ES-I3 (cell line): Measurements from ENCODE around the gene FABP1.

Experiments used
- H3K36me3 ChIP-seq: 2 replicates; pipeline ENCODE4 v1.6.1; 2013; ENCODE audit warnings: mild to moderate bottlenecking, low read length, control low read depth, moderate library complexity; ENCODE audit not compliant: insufficient read depth
- H3K4me1 ChIP-seq: 2 replicates; pipeline ENCODE4 v1.6.1; 2013; ENCODE audit warnings: mild to moderate bottlenecking, control low read depth, low read length; ENCODE audit not compliant: insufficient read depth
- H3K9ac ChIP-seq: 2 replicates; pipeline ENCODE4 v1.6.1; 2013; ENCODE audit warnings: low read depth, mild to moderate bottlenecking, low read length, moderate library complexity
- H3K9me3 ChIP-seq: 2 replicates; pipeline ENCODE4 v1.6.1; 2013; ENCODE audit warnings: mild to moderate bottlenecking, low read length, moderate library complexity; ENCODE audit not compliant: control insufficient read depth, insufficient read depth

The FABP1 gene

GRCh38 chr2:88087073-88087472, 40.8 kb downstream of the FABP1 start:
- no peak overlapping the region for H3K9ac ChIP-seq
- H3K4me1 ChIP-seq: peaks cover 13% of the 10 kb centered on the region
- H3K9me3 ChIP-seq: no peaks in the 10 kb centered on the region
- H3K36me3 ChIP-seq: no peaks in the 10 kb centered on the region

GRCh38 chr2:88086401-88086800, 41.5 kb downstream of the FABP1 start:
- Histone ChIP-seq H3K9me3 (no peaks in the 10 kb centered on the region), H3K36me3 (no peaks in the 10 kb centered on the region), H3K4me1 (peaks cover 18% of the 10 kb centered on the region), H3K9ac (no peak overlapping the region)

GRCh38 chr2:88085602-88086001, 42.3 kb downstream of the FABP1 start:
- Histone ChIP-seq H3K9ac (no peak overlapping the region), H3K4me1 (peaks cover 18% of the 10 kb centered on the region), H3K9me3 (no peaks in the 10 kb centered on the region), H3K36me3 (no peaks in the 10 kb centered on the region)

GRCh38 chr2:88085099-88085498, 42.8 kb downstream of the FABP1 start:
- H3K36me3 ChIP-seq: no peaks in the 10 kb centered on the region
- no peak overlapping the region for H3K9ac ChIP-seq
- H3K9me3 ChIP-seq: no peaks in the 10 kb centered on the region
- H3K4me1 ChIP-seq: peaks cover 18% of the 10 kb centered on the region

GRCh38 chr2:88082781-88083180, 45.1 kb downstream of the FABP1 start:
- Histone ChIP-seq H3K4me1 (peaks cover 18% of the 10 kb centered on the region), H3K36me3 (no peaks in the 10 kb centered on the region), H3K9me3 (no peaks in the 10 kb centered on the region), H3K9ac (no peak overlapping the region)

GRCh38 chr2:88081924-88082608, 45.8 kb downstream of the FABP1 start:
- peaks cover 18% of the 10 kb centered on the region for H3K4me1 ChIP-seq
- no peaks in the 10 kb centered on the region for H3K9me3 ChIP-seq
- no peak overlapping the region for H3K9ac ChIP-seq
- no peaks in the 10 kb centered on the region for H3K36me3 ChIP-seq

GRCh38 chr2:88080545-88080944, 47.3 kb downstream of the FABP1 start:
- no peaks in the 10 kb centered on the region for H3K36me3 ChIP-seq
- H3K4me1 ChIP-seq: peaks cover 18% of the 10 kb centered on the region
- H3K9ac ChIP-seq: no peak overlapping the region
- H3K9me3 ChIP-seq: no peaks in the 10 kb centered on the region

- peaks cover 3% of the 10 kb centered on the region; the same call in 1 of the 2 replicates for H3K9me3 ChIP-seq
- no peaks in the 10 kb centered on the region for H3K36me3 ChIP-seq
- H3K9ac ChIP-seq: no peak overlapping the region
- peaks cover 18% of the 10 kb centered on the region for H3K4me1 ChIP-seq
These were observed 49.2 kb downstream of the FABP1 start for GRCh38 chr2:88078643-88079172.

- no peak overlapping the region for H3K9ac ChIP-seq
- peaks cover 3% of the 10 kb centered on the region; the same call in 1 of the 2 replicates for H3K9me3 ChIP-seq
- H3K36me3 ChIP-seq: no peaks in the 10 kb centered on the region
- peaks cover 4% of the 10 kb centered on the region; the same call in 1 of the 2 replicates for H3K4me1 ChIP-seq
These were observed 50.8 kb downstream of the FABP1 start for GRCh38 chr2:88077080-88077479.

GRCh38 chr2:88074854-88075292, 53.0 kb downstream of the FABP1 start:
- no peak overlapping the region for H3K9ac ChIP-seq
- no peaks in the 10 kb centered on the region for H3K4me1 ChIP-seq
- H3K36me3 ChIP-seq: no peaks in the 10 kb centered on the region
- H3K9me3 ChIP-seq: peaks cover 3% of the 10 kb centered on the region; the same call in 1 of the 2 replicates

- H3K9ac ChIP-seq: no peak overlapping the region
- H3K9me3 ChIP-seq: peaks cover 3% of the 10 kb centered on the region; the same call in 1 of the 2 replicates
- H3K36me3 ChIP-seq: no peaks in the 10 kb centered on the region
- H3K4me1 ChIP-seq: no peaks in the 10 kb centered on the region
These were observed 53.7 kb downstream of the FABP1 start for GRCh38 chr2:88074150-88074549.
